GM12872 (cell line): Measurements from ENCODE around the gene CCSER1.

Source experiments
- TF ChIP-seq, protein P1 (sequence below): IDR thresholded peaks from 3 replicates; pipeline ENCODE4 v1.5.1; 2011; ENCODE audit warnings: low read depth, mild to moderate bottlenecking, low read length, moderate library complexity; ENCODE audit not compliant: insufficient read depth

CCSER1 gene

GRCh38 chr4:90780193-90780592, 653.0 kb downstream of the CCSER1 start:
- TF ChIP-seq, protein P1, sequence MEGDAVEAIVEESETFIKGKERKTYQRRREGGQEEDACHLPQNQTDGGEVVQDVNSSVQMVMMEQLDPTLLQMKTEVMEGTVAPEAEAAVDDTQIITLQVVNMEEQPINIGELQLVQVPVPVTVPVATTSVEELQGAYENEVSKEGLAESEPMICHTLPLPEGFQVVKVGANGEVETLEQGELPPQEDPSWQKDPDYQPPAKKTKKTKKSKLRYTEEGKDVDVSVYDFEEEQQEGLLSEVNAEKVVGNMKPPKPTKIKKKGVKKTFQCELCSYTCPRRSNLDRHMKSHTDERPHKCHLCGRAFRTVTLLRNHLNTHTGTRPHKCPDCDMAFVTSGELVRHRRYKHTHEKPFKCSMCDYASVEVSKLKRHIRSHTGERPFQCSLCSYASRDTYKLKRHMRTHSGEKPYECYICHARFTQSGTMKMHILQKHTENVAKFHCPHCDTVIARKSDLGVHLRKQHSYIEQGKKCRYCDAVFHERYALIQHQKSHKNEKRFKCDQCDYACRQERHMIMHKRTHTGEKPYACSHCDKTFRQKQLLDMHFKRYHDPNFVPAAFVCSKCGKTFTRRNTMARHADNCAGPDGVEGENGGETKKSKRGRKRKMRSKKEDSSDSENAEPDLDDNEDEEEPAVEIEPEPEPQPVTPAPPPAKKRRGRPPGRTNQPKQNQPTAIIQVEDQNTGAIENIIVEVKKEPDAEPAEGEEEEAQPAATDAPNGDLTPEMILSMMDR: no peak

- TF ChIP-seq, protein P1: no peak
Measured at GRCh38 chr4:90786602-90787001, 659.4 kb downstream of the CCSER1 start.

GRCh38 chr4:90792696-90793095, 665.5 kb downstream of the CCSER1 start:
- TF ChIP-seq, protein P1: no peak

- TF ChIP-seq, protein P1: no peak
Measured at GRCh38 chr4:90798948-90799347, 671.8 kb downstream of the CCSER1 start.

DNA sequence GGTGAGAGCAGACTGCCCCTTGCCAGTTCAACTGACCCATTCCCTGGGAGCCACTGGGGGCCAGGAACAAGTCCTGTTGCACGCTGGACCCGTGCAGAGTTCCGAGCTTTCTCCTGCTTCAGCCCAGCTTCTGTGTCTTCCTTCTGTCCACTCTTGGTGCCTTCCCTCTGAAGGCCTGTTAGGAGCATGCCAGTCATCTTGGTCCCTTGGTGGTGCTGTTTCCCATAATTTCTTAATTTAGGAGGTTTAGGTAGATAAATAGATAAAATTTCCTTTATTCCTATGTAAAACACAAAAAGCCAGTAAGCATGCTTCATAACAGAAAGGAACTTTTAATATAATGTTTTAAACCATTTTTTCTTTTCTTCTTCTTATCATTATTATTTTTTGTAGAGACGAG, 672.7 kb downstream of the CCSER1 start:
- TF ChIP-seq, protein P1: no peak

- TF ChIP-seq, protein P1: no peak
Measured at GRCh38 chr4:90815569-90815968, 688.4 kb downstream of the CCSER1 start.

DNA sequence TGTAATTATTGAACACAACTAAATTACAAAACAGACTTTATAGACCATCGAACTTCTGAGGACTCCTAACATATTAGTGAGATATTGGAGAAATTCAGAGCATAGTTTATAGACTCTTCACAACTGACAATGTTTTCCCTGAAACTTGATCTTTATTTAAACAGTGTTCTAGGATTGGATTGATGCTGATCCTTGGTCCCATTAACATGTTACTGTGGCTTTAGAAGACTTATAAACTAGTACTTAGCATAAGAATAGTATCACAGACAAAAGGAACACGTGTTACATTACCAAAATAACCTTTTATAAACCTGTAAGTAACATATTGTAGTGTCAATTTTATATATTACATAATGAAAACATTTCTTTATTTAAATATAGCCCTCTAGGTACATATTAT, 689.6 kb downstream of the CCSER1 start:
- TF ChIP-seq, protein P1: no peak
